Left lung (tissue), 10 donors: Measurements from ENCODE around the gene PTAFR. TPM values are rescaled to one million over a fixed set of nuclear protein-coding genes. Genes with fewer than 3 reads are reported as not detected.

Source experiments
- ATAC-seq: fragments of 200-7000 bp; cut with Tn5 transposase; one replicate; pipeline ENCODE4 v1.9.1; 2020; ENCODE audit warnings: moderate library complexity
- DNase-seq, 4 donors: peaks; one replicate each; pipeline ENCODE4 v3.0.0-alpha.2; 2013 to 2020
- H3K27ac ChIP-seq, 2 donors: fragments of 200-600 bp; sonication (generic) in 1 of 2; one replicate each; pipeline versions ENCODE4 v1.5.0 to v1.8.0; 2020 to 2021
- H3K27me3 ChIP-seq, 2 donors: fragments of 200-600 bp; sonication (generic) in 1 of 2; one replicate each; pipeline versions ENCODE4 v1.5.0 to v1.8.0; 2020 to 2021
- H3K36me3 ChIP-seq, 2 donors: fragments of 200-600 bp; sonication (generic) in 1 of 2; one replicate each; pipeline versions ENCODE4 v1.5.0 to v1.8.0; 2020 to 2021
- H3K4me1 ChIP-seq, 2 donors: fragments of 200-600 bp; one replicate each; pipeline ENCODE4 v1.8.0; 2021
- H3K4me3 ChIP-seq, 2 donors: fragments of 200-600 bp; sonication (generic) in 1 of 2; one replicate each; pipeline versions ENCODE4 v1.5.0 to v1.8.0; 2020 to 2021; ENCODE audit warnings: mild to moderate bottlenecking in 1 of 2
- H3K9me3 ChIP-seq, 2 donors: fragments of 200-600 bp; sonication (generic) in 1 of 2; one replicate each; pipeline versions ENCODE4 v1.5.0 to v1.8.0; 2020 to 2021
- intact Hi-C, 2 donors: fragments of 100-400 bp; cut with DNase I; formaldehyde crosslinking; loops; one replicate each; pipeline versions ENCODE4 v1.11.2 to v1.14.2; 2022
- polyA plus RNA-seq, 6 donors: library from polyadenylated mRNA; unstranded; fragments of 120-200 nt; gene quantifications; one replicate each; pipeline ENCODE4 v1.2.1, GENCODE V29; 2013; ENCODE audit not compliant: insufficient read length in 6 of 6
- total RNA-seq, 2 donors: library from RNA; stranded (reverse); fragmentation: NEBNext Ultra II Directional; extraction: Animal tissue kit (Norgen Biotek cat#: 25700); gene quantifications; one replicate each; pipeline ENCODE4 v1.2.1, GENCODE V29; 2021
- TF ChIP-seq, protein P1 (sequence below), 2 donors: fragments of 200-600 bp; sonication (generic) in 1 of 2; IDR thresholded peaks; one replicate each; pipeline versions ENCODE4 v1.5.0 to v1.8.0; 2021; ENCODE audit warnings: antibody characterized with exemption in 2 of 2
- donor health status: DM: no; HTN: yes; CAD: no.
- donor health status: DM: no; HTN: no; CAD: no.

PTAFR gene
- total and polyA plus RNA-seq, 8 donors: 2.4 to 59.7 (median 2.7) TPM

DNA sequence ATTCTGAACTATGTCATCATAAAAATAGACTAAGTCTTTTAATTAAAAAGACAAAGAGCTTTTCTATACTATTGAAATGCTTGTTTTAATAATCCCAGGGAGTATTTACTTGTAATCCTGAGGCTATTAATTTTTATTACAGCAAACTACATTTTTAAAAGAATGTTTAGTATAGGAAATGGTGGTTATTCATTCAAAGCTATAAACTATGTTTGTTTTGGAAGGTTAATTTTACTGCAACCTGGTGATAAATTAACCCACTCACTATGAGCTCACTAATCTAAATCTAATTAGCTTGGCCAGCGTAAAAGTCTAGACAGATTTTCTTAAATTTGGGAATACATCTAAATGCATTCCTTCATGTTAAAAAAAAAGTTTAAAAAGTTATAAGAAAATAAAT is 74.3 kb downstream of the PTAFR start:
- H3K4me1 ChIP-seq: peaks cover 0 to 17% of the 10 kb centered on the region in 2 donors
- no peaks in the 10 kb centered on the region for H3K9me3 ChIP-seq
- intact Hi-C loops: no loop called here
- no peaks in the 10 kb centered on the region for H3K36me3 ChIP-seq
- H3K27me3 ChIP-seq: no peaks in the 10 kb centered on the region
- H3K27ac ChIP-seq: no peak overlapping the region
- no peak for ATAC-seq
- TF ChIP-seq, protein P1, sequence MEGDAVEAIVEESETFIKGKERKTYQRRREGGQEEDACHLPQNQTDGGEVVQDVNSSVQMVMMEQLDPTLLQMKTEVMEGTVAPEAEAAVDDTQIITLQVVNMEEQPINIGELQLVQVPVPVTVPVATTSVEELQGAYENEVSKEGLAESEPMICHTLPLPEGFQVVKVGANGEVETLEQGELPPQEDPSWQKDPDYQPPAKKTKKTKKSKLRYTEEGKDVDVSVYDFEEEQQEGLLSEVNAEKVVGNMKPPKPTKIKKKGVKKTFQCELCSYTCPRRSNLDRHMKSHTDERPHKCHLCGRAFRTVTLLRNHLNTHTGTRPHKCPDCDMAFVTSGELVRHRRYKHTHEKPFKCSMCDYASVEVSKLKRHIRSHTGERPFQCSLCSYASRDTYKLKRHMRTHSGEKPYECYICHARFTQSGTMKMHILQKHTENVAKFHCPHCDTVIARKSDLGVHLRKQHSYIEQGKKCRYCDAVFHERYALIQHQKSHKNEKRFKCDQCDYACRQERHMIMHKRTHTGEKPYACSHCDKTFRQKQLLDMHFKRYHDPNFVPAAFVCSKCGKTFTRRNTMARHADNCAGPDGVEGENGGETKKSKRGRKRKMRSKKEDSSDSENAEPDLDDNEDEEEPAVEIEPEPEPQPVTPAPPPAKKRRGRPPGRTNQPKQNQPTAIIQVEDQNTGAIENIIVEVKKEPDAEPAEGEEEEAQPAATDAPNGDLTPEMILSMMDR (IDR thresholded peaks at IDR 0.05): no peak
- no peak overlapping the region for H3K4me3 ChIP-seq
- no peak for DNase-seq

DNA sequence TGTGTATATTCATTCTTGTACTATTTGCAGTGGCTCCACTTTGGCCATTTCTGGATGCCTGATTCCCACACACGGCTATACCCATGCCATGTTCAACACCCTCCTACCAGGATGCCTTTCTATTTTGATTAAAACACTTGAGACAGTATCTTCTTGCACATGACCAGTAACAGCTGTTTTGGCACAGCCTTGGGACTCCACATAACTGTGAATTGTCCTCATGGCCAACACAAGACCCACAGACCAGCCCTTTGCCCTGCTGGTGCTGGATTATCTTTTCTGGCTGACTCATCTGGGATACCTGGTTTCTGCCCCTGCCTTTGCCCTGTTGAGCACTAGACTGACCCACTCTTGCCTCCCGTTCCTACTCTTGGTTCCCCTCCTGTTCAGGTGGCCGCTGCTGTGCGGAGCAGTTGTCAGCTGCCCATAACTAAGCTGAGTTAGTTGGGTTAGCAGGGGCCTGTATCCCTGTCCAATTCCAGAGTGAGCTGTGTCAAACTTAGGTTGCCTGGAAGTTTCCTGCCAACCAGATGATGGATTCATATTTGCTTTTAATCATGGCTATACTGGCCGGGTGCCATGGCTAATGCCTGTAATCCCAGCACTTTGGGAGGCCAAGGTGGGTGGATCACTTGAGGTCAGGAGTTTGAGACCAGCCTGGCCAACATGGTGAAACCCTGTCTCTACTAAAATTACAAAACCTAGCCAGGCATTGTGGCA is 77.3 kb downstream of the PTAFR start:
- Histone ChIP-seq H3K36me3 (no peaks in the 10 kb centered on the region), H3K9me3 (no peaks in the 10 kb centered on the region), H3K27me3 (no peaks in the 10 kb centered on the region), H3K4me3 (no peak overlapping the region), H3K4me1 (peaks cover 0 to 3% of the 10 kb centered on the region in 2 donors), H3K27ac (no peak overlapping the region)
- ATAC-seq: no peak
- intact Hi-C loops: no loop called here
- DNase-seq: no peak
- TF ChIP-seq, protein P1 (IDR thresholded peaks at IDR 0.05): no peak

Other genes with a start within 250 kb of the PTAFR start
- gene SMPDL3B, start 241.7 kb downstream of the PTAFR start, total RNA-seq: 10 to 100 TPM; 14.8 to 15.7 TPM
- gene SMPDL3B, start 241.7 kb downstream of the PTAFR start, polyA plus RNA-seq: 10 to 100 TPM; 10.5 to 14.6 (median 13.3) TPM
- 10 to 100 TPM in 1 of 2 donors, 1 to 10 TPM in 1; 8.8 to 10.3 TPM for gene XKR8, start 216.7 kb downstream of the PTAFR start, total RNA-seq
- gene XKR8, start 216.7 kb downstream of the PTAFR start, polyA plus RNA-seq: 1 to 10 TPM; 7.9 to 9.6 (median 8.2) TPM
- 10 to 100 TPM; 22.9 to 28.4 TPM for gene EYA3, start 88.1 kb downstream of the PTAFR start, total RNA-seq
- gene EYA3, start 88.1 kb downstream of the PTAFR start, polyA plus RNA-seq: 10 to 100 TPM; 25.8 to 33.0 (median 31.2) TPM
- gene DNAJC8, start 56.3 kb upstream of the PTAFR start, total RNA-seq: 10 to 100 TPM; 65.2 to 74.3 TPM
- 100 to 1,000 TPM; 123 to 151 (median 144) TPM for gene DNAJC8, start 56.3 kb upstream of the PTAFR start, polyA plus RNA-seq
- gene ATP5IF1, start 59.4 kb upstream of the PTAFR start, total RNA-seq: 100 to 1,000 TPM in 1 of 2 donors, 10 to 100 TPM in 1; 97.5 to 150 TPM
- 100 to 1,000 TPM; 127 to 159 (median 146) TPM for gene ATP5IF1, start 59.4 kb upstream of the PTAFR start, polyA plus RNA-seq
- 10 to 100 TPM; 14.6 to 17.6 TPM for gene SESN2, start 82.8 kb upstream of the PTAFR start, total RNA-seq
- gene SESN2, start 82.8 kb upstream of the PTAFR start, polyA plus RNA-seq: 1 to 10 TPM; 4.6 to 7.8 (median 5.8) TPM
- gene MED18, start 152.3 kb upstream of the PTAFR start, total RNA-seq: 10 to 100 TPM; 13.2 to 16.6 TPM
- 10 to 100 TPM; 13.8 to 19.0 (median 16.5) TPM for gene MED18, start 152.3 kb upstream of the PTAFR start, polyA plus RNA-seq
- 10 to 100 TPM; 39.7 to 40.6 TPM for gene PHACTR4, start 193.1 kb upstream of the PTAFR start, total RNA-seq
- 10 to 100 TPM; 59.3 to 73.8 (median 68.7) TPM for gene PHACTR4, start 193.1 kb upstream of the PTAFR start, polyA plus RNA-seq